GM19468 (cell line): ENCODE measurements around the gene CFAP54.
"Not testable (repeated sequence)": the region's sequence is repeated elsewhere in the genome, so short reads cannot be mapped to it uniquely, and the experiment has no call there.

Source experiments
- ATAC-seq: cut with Tn5 transposase; IDR thresholded peaks from one replicate; pipeline ENCODE4 v1.9.1; 2021; ENCODE audit warnings: mild to moderate bottlenecking, moderate library complexity, moderate number of reproducible peaks; ENCODE audit not compliant: unreplicated experiment; ENCODE audit errors: extremely low read depth

The CFAP54 gene

GRCh38 chr12:96590970-96591369, 101.6 kb downstream of the CFAP54 start:
- ATAC-seq: no peak

DNA sequence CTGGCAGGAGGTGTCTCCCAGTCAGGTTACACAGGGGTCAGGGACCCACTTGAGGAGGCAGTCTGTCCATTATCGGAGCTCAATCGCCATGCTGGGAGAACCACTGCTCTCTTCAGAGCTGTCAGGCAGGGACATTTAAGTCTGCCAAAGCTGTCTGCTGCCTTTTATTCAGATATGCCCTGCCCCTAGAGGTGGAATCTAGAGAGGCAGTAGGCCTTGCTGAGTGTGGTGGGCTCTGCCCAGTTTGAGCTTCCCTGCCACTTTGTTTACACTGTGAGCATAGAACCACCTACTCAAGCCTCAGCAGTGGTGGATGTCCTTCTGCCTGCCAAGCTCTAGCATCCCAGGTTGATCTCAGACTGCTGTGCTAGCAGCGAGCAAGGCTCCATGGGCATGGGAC, 115.0 kb downstream of the CFAP54 start:
- not testable (repeated sequence) for ATAC-seq

GRCh38 chr12:96605684-96606083, 116.3 kb downstream of the CFAP54 start:
- no peak for ATAC-seq

- no peak for ATAC-seq
These were observed 116.8 kb downstream of the CFAP54 start for GRCh38 chr12:96606134-96606533.

DNA sequence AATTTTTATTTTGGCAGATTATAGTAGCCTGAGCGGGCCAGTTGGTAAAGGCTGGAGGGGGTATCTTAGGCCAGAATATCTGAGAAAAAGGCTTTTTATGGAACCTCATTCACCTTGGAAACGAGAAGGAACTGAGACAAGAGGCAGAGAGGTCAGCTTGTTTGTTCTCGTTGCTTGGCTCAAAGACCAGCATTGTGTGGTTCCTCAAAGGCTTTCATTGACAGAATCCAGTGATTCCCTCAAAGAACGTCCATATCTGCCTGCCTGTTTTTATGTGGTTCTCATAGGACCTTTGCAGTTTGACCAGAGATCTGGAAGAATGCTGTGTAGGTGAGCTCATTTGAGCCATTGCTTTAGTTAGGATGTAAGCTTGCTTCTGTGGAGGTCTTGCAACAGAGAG, 117.3 kb downstream of the CFAP54 start:
- no peak for ATAC-seq

- ATAC-seq: no peak
These were observed 127.8 kb downstream of the CFAP54 start for GRCh38 chr12:96617178-96617577.

DNA sequence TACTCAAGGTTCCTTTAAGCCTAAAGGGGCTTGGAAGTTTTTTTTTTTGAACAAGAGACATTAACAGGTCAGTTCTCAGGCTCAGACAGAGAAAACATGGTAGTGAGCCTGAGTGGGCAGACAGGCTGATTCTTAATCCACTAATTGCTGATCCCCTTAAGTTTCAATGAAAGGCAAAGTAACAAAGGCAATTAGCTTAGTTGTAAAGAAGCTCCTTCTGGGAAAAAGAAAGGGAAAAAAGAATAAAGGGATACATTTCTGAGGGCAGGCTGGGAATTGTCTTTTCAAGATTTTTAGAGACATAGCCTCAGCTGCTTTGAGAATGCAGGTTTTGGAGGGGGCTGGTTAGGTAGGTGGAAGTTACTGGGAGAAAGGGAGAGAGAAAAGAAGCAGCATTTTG, 133.8 kb downstream of the CFAP54 start:
- no peak for ATAC-seq

DNA sequence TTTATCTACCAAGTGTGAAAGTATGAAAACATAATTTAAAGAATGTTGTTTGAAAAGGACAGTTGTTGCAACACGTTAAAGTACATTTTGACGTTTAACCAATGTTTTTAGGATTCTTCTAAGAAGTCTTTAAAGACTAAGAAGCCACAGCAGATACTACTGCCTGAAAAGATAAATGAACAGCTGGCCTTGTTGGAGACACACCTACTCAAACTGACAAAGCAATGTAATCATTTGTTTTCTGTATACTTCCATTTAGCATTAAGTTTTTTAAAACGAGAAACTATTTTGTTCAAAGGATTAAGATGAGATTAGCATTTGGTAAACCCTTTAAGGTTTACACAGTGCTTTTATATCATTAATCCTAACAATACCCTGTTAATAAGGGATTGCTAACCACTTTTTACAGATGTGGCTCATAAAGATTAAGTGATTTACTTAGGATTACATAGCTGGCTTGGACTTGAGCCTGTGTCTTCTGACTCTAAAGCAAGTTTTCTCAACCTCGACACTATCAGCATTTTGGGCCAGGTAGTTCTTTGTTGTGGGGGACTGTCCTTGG, 134.4 kb downstream of the CFAP54 start:
- no peak for ATAC-seq

DNA sequence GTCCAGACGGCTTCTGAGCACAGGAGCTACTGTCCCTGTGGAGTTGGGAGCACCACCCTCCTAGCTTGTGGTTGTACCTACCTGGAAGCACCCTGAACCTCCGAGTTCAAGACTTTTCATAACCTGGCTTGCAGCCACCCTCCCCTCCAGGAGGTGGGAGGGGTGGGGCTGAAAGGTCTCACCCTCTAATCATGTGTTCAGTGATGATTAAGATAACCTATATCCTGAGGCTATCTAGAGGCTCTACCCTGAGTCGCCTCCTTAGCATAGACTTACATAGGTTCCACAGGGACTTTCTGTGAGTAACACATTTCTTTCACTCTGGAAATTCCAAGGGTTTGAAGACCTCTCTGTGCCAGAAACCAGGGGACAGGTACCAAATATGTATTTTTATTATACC, 146.5 kb downstream of the CFAP54 start:
- no peak for ATAC-seq

DNA sequence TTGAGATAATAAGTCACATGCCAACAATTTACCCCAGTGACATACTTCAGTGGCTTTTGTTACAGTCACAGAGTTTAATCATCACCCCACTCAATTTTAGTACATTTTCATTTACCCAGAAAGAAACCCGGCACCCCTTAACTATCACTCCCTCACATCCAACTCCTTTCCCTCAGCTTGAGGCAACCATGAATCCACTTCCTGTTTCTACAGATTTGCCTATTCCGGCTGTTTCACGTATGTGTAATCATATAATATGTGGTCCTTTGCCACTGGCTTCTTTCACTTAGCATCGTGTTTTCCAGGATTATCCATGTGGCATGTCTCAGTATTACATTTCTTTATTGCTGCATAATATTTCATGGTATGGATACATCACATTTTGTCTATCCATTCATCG, 147.5 kb downstream of the CFAP54 start:
- no peak for ATAC-seq

DNA sequence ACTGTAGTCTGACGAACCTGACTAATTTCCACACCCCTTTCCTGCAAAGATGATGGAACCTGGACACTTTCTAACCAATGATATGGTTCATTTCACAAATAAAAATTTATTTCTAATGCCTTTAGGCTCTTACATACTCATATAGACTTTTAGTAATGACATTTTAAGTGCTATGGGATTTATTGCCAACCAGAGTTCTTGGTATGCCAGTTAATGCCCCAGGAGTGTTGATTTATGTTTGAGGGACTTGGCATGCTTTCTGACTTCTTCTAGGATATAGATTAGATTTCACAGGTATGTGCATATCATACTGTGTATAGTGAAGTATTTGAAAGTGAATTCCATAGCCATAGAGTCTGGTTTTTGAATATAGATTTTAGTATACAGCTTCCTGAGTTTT, 159.5 kb downstream of the CFAP54 start:
- no peak for ATAC-seq

DNA sequence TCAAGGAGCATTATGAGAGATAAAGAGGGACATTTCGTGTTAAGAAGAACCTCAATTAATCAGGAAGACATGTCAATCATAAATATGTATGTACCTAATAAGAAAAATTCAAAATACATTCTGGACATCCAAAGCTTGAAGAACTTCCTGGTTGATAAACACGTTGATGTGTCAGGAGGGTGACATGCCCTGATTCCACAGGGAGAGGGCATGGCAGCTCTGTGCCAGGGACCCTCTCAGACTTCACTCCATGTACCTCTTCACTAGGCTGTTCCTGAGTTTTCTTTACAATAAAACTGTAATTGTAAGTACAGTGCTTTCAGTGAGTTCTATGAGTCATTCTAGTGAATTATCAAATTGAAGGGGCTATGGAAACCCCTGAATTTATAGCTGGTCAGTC, 163.5 kb downstream of the CFAP54 start:
- ATAC-seq: no peak

DNA sequence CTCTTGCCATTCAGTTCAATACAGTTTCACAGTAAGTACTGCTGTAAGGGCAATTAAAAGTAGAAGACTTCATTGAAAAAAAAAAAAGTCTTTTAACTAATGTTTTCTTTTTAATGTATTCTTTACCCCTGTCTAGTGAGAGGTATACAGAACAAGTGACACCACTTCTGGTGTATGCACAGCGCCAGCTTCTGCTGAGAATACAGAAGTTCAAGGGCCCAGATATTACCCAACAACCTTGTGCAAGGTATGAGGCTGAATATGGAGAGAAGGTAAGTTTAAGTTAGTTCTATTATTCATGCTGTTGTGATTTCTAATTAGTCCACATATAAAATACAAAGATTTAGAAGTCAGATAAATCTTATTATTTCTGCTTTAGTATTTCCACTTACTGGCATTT, 168.7 kb downstream of the CFAP54 start:
- no peak for ATAC-seq

GRCh38 chr12:96669786-96670185, 180.4 kb downstream of the CFAP54 start:
- no peak for ATAC-seq

DNA sequence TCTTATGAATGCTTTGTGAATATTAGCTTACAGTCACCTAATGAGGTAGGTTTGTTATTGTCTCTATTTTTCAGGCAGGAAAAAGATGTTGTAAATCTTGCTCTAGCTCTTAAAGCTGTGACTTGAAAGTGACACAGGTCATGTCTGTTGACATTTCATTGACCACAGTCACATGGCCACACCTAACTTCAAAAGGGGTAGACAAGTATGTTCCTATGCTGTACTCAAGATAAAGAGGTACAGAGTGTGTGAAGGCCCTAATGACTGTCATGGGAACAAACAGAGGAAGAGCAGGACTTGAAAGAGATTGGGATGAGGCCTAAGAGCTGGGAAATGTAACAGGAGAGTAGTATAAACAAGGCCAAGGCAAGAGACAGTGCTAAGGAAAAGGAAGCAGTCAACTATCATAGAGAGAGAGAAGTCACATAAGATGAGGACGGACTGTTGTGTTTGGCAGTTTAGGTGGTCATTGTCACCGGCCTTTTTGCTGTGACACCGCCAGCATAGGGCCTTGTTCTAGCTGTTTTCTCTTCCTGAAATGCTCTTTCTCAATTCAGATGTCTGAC, 181.0 kb downstream of the CFAP54 start:
- ATAC-seq: no peak

DNA sequence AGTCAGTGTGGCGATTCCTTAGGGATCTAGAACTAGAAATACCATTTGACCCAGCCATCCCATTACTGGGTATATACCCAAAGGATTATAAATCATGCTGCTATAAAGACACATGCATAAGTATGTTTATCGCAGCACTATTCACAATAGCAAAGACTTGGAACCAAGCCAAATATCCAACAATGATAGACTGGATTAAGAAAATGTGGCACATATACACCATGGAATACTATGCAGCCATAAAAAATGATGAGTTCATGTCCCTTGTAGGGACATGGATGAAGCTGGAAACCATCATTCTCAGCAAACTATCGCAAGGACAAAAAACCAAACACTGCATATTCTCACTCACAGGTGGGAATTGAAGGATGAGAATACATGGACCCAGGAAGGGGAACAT, 186.1 kb downstream of the CFAP54 start:
- ATAC-seq: not testable (repeated sequence)

DNA sequence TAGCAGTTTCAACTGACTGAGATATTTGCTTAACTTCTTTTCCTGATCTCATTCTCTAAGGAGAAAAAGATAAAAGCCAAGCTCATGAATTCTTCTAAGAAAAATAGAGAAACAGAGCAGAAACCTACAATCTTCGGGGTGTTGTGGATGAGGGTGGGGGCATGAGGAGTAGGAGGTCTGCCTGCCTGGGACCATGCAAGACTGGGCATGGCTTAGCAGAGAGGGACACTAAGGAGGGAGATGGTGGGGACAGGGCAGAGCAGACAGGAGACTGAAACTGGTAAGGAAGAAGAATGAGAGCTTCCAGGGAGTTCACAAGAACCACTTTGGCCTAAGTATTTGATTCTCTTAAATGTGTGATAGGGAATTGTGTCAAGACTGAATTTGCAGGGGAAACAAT, 188.0 kb downstream of the CFAP54 start:
- ATAC-seq: no peak

- no peak for ATAC-seq
These were observed 198.3 kb downstream of the CFAP54 start for GRCh38 chr12:96687719-96688118.

DNA sequence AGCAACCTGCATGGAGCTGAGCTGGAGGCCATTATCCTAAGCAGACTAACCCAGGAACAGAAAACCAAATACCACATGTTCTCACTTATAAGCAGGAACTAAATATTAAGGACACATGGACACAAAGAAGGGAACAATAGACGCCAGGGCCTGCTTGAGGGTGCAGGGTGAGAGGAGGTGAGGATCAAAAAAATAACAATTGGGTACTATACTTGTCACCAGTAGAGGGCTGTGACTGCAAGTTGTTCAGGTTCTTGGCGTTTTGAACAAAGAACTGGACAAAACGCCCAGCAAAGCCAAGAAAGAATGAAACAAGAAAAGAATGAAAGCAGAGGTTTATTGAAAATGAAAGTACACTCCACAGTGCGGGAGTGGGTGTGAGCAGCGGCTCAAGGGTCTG, 209.1 kb downstream of the CFAP54 start:
- no peak for ATAC-seq

- no peak for ATAC-seq
These were observed 209.6 kb downstream of the CFAP54 start for GRCh38 chr12:96698965-96699364.

DNA sequence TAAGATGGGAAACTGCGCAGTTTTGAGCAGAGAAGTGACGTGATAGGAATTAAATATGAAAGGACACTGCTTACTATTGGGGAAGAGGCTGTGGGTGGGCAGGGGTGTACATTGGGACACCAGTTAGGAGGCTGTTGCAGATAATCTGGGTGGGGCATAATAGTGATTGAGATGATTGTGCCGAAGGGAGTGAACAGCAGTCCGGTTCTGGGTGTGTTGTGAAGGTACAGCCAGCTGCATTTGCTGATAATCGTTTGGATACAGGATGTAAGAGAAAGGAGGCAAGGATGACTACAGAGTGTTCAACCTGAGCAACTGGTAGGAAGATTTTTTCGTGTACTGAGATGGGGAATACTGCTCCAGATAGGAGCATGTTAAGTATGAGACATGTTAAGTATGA, 212.5 kb downstream of the CFAP54 start:
- no peak for ATAC-seq

DNA sequence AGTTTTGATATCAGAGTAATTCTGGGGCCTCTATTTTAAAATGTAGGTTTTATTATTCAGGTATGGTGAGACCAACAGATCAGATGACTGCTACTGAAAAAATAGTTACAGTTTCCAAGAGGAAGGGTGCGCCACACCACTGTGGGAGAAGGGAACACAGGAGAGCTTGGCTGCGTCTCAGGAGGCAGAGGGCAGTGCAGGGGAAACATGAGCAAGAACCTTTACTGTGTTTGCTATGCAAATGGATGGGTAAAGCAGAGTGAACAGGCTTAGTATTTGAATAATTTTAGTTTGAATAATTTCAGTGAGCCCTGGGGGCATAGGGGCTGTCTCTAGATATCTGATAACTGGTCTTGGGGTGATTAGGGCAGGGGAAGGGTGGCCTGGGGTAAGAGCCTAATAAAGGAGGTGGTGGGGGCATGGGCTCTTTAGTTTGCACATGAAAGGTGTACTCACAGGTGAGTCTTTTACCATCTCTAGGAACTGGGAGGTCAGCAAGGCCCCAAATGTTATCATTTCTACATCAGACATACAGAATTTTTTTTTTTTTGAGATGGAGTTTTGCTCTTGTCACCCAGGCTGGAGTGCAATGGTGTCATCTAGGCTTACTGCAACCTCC, 220.9 kb downstream of the CFAP54 start:
- ATAC-seq: no peak
